Keratinocyte (primary cell): ENCODE data around the gene RPS19BP1. TPM values are rescaled to one million over a fixed set of nuclear protein-coding genes. Genes with fewer than 3 reads are reported as not detected.

ENCODE experiments used
- DNase-seq: peaks from one replicate; pipeline ENCODE4 v3.0.0-alpha.2; 2011; ENCODE audit warnings: low read depth, missing footprints, low spot score
- FAIRE-seq: peaks from 2 replicates; lab custom pipeline; 2011; peaks lifted over from hg19 to GRCh38; lab: Jason Lieb, UNC
- H2AFZ ChIP-seq: 2 replicates; pipeline ENCODE4 v1.6.0; 2012; ENCODE audit warnings: low read length, control low read depth, inconsistent platforms; ENCODE audit not compliant: control insufficient read depth
- H3K27ac ChIP-seq: 2 replicates; pipeline ENCODE4 v1.5.1; 2011; ENCODE audit warnings: low read length; ENCODE audit not compliant: control insufficient read depth, insufficient read depth
- H3K27me3 ChIP-seq: 3 replicates; pipeline ENCODE4 v1.6.0; 2011; ENCODE audit warnings: low read length; ENCODE audit not compliant: control insufficient read depth, insufficient read depth; ENCODE audit errors: extremely low read depth
- H3K36me3 ChIP-seq, 2 experiments: 2 replicates in 1 of 2; 3 replicates in 1 of 2; pipeline ENCODE4 v1.5.1; 2011; ENCODE audit warnings: low read length in 2 of 2, mild to moderate bottlenecking in 1 of 2; ENCODE audit not compliant: control insufficient read depth in 2 of 2, insufficient read depth in 2 of 2; ENCODE audit errors: extremely low read depth in 1 of 2
- H3K4me1 ChIP-seq: 3 replicates; pipeline ENCODE4 v1.5.1; 2011; ENCODE audit warnings: low read length; ENCODE audit not compliant: control insufficient read depth, insufficient read depth; ENCODE audit errors: extremely low read depth
- H3K4me2 ChIP-seq: 3 replicates; pipeline ENCODE4 v1.6.0; 2011; ENCODE audit warnings: low read depth, low read length; ENCODE audit not compliant: control insufficient read depth, insufficient read depth; ENCODE audit errors: extremely low read depth
- H3K4me3 ChIP-seq, 3 experiments: fragments of 200-600 bp in 1 of 3; sonication (generic) in 1 of 3; 2 replicates in 2 of 3; 3 replicates in 1 of 3; pipeline ENCODE4 v1.5.1; 2011 to 2016; ENCODE audit warnings: low read length in 3 of 3, mild to moderate bottlenecking in 3 of 3, control low read depth in 2 of 3, inconsistent platforms in 1 of 3, low read depth in 1 of 3, mixed read lengths in 1 of 3, mixed run types in 1 of 3, moderate library complexity in 1 of 3; ENCODE audit not compliant: control insufficient read depth in 2 of 3, insufficient read depth in 2 of 3; ENCODE audit errors: extremely low read depth in 1 of 3
- H3K79me2 ChIP-seq: 2 replicates; pipeline ENCODE4 v1.6.0; 2012; ENCODE audit warnings: low read length; ENCODE audit not compliant: control insufficient read depth, insufficient read depth
- H3K9ac ChIP-seq: 3 replicates; pipeline ENCODE4 v1.6.0; 2011; ENCODE audit warnings: low read length; ENCODE audit not compliant: control insufficient read depth, insufficient read depth; ENCODE audit errors: extremely low read depth
- H3K9me1 ChIP-seq: 3 replicates; pipeline ENCODE4 v1.6.0; 2011; ENCODE audit warnings: low read length; ENCODE audit not compliant: control insufficient read depth, insufficient read depth; ENCODE audit errors: extremely low read depth
- H3K9me3 ChIP-seq: 2 replicates; pipeline ENCODE4 v1.5.1; 2012; ENCODE audit warnings: low read depth, low read length; ENCODE audit not compliant: control insufficient read depth
- H4K20me1 ChIP-seq: 3 replicates; pipeline ENCODE4 v1.6.0; 2011; ENCODE audit warnings: low read length; ENCODE audit not compliant: control insufficient read depth, insufficient read depth; ENCODE audit errors: extremely low read depth
- EZH2 ChIP-seq: IDR thresholded peaks from one replicate; pipeline ENCODE4 v1.6.1; 2012; ENCODE audit warnings: inconsistent platforms, mild to moderate bottlenecking, low read length, moderate library complexity
- dilution Hi-C: fragments of 300-500 bp; cut with MboI; formaldehyde crosslinking; loops from one replicate; pipeline ENCODE4 v1.7.0; 2020; ENCODE audit warnings: low sequenced_read_pairs; ENCODE audit not compliant: extremely low pct_ligation_motif_present
- polyA plus RNA-seq, 5 experiments: library from polyadenylated mRNA; depleted of rRNA in 3 of 5; stranded (reverse) in 3 of 5; stranded (forward) in 1 of 5; unstranded in 1 of 5; fragments of >200 nt; gene quantifications; 1 replicate in 1 of 5; 2 replicates in 3 of 5; 3 replicates in 1 of 5; pipeline versions ENCODE4 v1.2.1 to v1.2.3, GENCODE V29; 2011 to 2012; ENCODE audit warnings: missing spikeins in 2 of 5, low read depth in 1 of 5, low replicate concordance in 1 of 5
- TF ChIP-seq, protein P1 (sequence below), 3 experiments: IDR thresholded peaks in 1 of 3; conservative IDR thresholded peaks in 1 of 3; optimal IDR thresholded peaks in 1 of 3; 2 replicates in 2 of 3; 3 replicates in 1 of 3; pipeline versions ENCODE3 to v1.5.1; 2011; ENCODE audit warnings: low read length in 3 of 3, mild to moderate bottlenecking in 3 of 3, moderate library complexity in 2 of 3, control low read depth in 1 of 3, inconsistent platforms in 1 of 3; ENCODE audit not compliant: insufficient read depth in 2 of 3; ENCODE audit errors: extremely low read depth in 1 of 3

Gene RPS19BP1
- polyA plus RNA-seq, 1 donor (not counting 4 experiments of a cell fraction or from before 2014, with no cell fraction given): 67.3 TPM

DNA sequence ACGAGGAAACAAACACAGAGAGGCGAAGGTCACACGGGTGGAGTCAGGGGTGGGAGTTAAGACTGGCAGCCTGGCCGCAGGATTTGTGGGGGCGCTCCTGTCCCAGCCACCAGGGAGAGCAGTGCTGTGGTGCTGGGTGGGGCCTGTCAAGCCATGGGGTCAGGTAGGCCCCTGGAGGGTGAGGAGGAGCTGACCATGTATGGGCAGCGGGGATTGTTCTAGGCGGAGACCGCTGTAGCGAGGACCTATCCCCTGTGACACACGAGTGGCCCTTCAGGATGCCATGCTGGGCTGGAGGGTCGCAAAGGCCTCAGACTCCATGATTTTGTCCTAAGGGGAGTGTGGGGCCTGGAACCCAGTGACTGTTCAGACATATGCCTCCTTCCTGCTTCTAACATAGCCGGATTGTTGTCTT lies 1.6 kb upstream of the RPS19BP1 start:
- H3K9ac ChIP-seq: peak overlapping the region; percentile 35
- peak overlapping the region; percentile 76 for H3K4me2 ChIP-seq
- H3K9me1 ChIP-seq: no peaks in the 10 kb centered on the region
- peaks cover 29% of the 10 kb centered on the region for H3K79me2 ChIP-seq
- H3K27ac ChIP-seq: no peak overlapping the region
- H3K4me3 ChIP-seq: no peak overlapping the region
- H4K20me1 ChIP-seq: peaks cover under 1% of the 10 kb centered on the region
- dilution Hi-C loops: no loop called here
- H3K4me1 ChIP-seq: peaks cover 31% of the 10 kb centered on the region
- FAIRE-seq: no peak
- H3K27me3 ChIP-seq: no peaks in the 10 kb centered on the region
- no peak for TF ChIP-seq EZH2
- TF ChIP-seq, protein P1, sequence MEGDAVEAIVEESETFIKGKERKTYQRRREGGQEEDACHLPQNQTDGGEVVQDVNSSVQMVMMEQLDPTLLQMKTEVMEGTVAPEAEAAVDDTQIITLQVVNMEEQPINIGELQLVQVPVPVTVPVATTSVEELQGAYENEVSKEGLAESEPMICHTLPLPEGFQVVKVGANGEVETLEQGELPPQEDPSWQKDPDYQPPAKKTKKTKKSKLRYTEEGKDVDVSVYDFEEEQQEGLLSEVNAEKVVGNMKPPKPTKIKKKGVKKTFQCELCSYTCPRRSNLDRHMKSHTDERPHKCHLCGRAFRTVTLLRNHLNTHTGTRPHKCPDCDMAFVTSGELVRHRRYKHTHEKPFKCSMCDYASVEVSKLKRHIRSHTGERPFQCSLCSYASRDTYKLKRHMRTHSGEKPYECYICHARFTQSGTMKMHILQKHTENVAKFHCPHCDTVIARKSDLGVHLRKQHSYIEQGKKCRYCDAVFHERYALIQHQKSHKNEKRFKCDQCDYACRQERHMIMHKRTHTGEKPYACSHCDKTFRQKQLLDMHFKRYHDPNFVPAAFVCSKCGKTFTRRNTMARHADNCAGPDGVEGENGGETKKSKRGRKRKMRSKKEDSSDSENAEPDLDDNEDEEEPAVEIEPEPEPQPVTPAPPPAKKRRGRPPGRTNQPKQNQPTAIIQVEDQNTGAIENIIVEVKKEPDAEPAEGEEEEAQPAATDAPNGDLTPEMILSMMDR (optimal IDR thresholded peaks at IDR 0.05 in 1 of 3, IDR thresholded peaks at IDR 0.05 in 1 of 3, conservative IDR thresholded peaks at IDR 0.05 in 1 of 3; ENCODE audit: extremely low read depth in 1 of 3, insufficient read depth in 2 of 3, low read length in 3 of 3): no peak
- H3K9me3 ChIP-seq: no peaks in the 10 kb centered on the region
- H3K36me3 ChIP-seq: peaks cover 6 to 12% of the 10 kb centered on the region in 2 experiments
- peak overlapping the region; percentile 96 for H2AFZ ChIP-seq
- no peak for DNase-seq

- FAIRE-seq (peak; percentile 17), DNase-seq (no peak)
- Histone ChIP-seq H3K4me3 (peak overlapping the region in 2 of 3 experiments; percentile 76 to 94), H3K4me1 (peaks cover 48% of the 10 kb centered on the region), H3K79me2 (peaks cover 38% of the 10 kb centered on the region), H2AFZ (no peak overlapping the region), H4K20me1 (peaks cover 24% of the 10 kb centered on the region), H3K9me1 (peaks cover 2% of the 10 kb centered on the region), H3K36me3 (peaks cover 6 to 26% of the 10 kb centered on the region in 2 experiments), H3K27ac (no peak overlapping the region), H3K27me3 (no peaks in the 10 kb centered on the region), H3K9me3 (no peaks in the 10 kb centered on the region), H3K9ac (peak overlapping the region; percentile 89), H3K4me2 (peak overlapping the region; percentile 99)
- no peak for TF ChIP-seq EZH2
- TF ChIP-seq, protein P1 (optimal IDR thresholded peaks at IDR 0.05 in 1 of 3, IDR thresholded peaks at IDR 0.05 in 1 of 3, conservative IDR thresholded peaks at IDR 0.05 in 1 of 3; ENCODE audit: extremely low read depth in 1 of 3, insufficient read depth in 2 of 3, low read length in 3 of 3): peak in 2 of 3 experiments; percentile 24 to 43
- dilution Hi-C loops: no loop called here
Measured at GRCh38 chr22:39530692-39531331, 1.7 kb downstream of the RPS19BP1 start.
